Aorta (tissue), 5 donors: ENCODE data around the gene GPR27. TPM values are rescaled to one million over a fixed set of nuclear protein-coding genes. Genes with fewer than 3 reads are reported as not detected.

Experiments
- ATAC-seq: fragments of 200-7000 bp; cut with Tn5 transposase; one replicate; pipeline ENCODE4 v1.9.1; 2022; ENCODE audit warnings: moderate library complexity; ENCODE audit not compliant: low FRiP score
- DNase-seq, 2 donors: peaks; one replicate each; pipeline ENCODE4 v3.0.0-alpha.2; 2020
- H3K27ac ChIP-seq, 2 donors: one replicate each; pipeline ENCODE4 v1.5.1; 2013; ENCODE audit warnings: low read length in 2 of 2, mild to moderate bottlenecking in 2 of 2, moderate library complexity in 2 of 2, control low read depth in 1 of 2, inconsistent platforms in 1 of 2, low read depth in 1 of 2
- H3K27me3 ChIP-seq, 2 donors: one replicate each; pipeline ENCODE4 v1.6.1; 2013; ENCODE audit warnings: control low read depth in 1 of 2, low read length in 1 of 2, mild to moderate bottlenecking in 1 of 2, moderate library complexity in 1 of 2; ENCODE audit not compliant: insufficient read depth in 2 of 2, control insufficient read depth in 1 of 2
- H3K36me3 ChIP-seq, 2 donors: one replicate each; pipeline ENCODE4 v1.6.1; 2013; ENCODE audit warnings: control low read depth in 1 of 2, low read length in 1 of 2, mild to moderate bottlenecking in 1 of 2; ENCODE audit not compliant: insufficient read depth in 2 of 2, control insufficient read depth in 1 of 2
- H3K4me1 ChIP-seq, 2 donors: one replicate each; pipeline ENCODE4 v1.6.1; 2013; ENCODE audit warnings: low read length in 2 of 2, control low read depth in 1 of 2, mild to moderate bottlenecking in 1 of 2, moderate library complexity in 1 of 2; ENCODE audit not compliant: insufficient read depth in 2 of 2, control insufficient read depth in 1 of 2
- H3K4me3 ChIP-seq, 2 donors: one replicate each; pipeline ENCODE4 v1.5.1; 2013; ENCODE audit warnings: low read length in 2 of 2, control low read depth in 1 of 2, mild to moderate bottlenecking in 1 of 2
- H3K9me3 ChIP-seq: one replicate; pipeline ENCODE4 v1.6.1; 2013; ENCODE audit warnings: mild to moderate bottlenecking, low read length; ENCODE audit not compliant: control insufficient read depth
- WGBS, 2 donors: extraction: QIAGEN DNeasy Blood & Tissue Kit; methylation state at CpG; one replicate each; pipeline ENCODE4 v1.1.7; 2013; 5-methylcytosine and 5-hydroxymethylcytosine counted together
- intact Hi-C, 2 donors: fragments of 100-400 bp; cut with DNase I; formaldehyde crosslinking; loops; one replicate each; pipeline versions ENCODE4 v1.14.2 to v1.15.0; 2022
- polyA plus RNA-seq, 2 donors: library from polyadenylated mRNA; stranded (reverse); fragments of 200-250 nt; gene quantifications; one replicate each; pipeline ENCODE4 v1.2.3, GENCODE V29; 2013
- total RNA-seq, 2 donors: library from RNA; stranded (reverse); fragmentation: NEBNext Ultra II Directional; extraction: Animal tissue kit (Norgen Biotek cat#: 25700); gene quantifications; one replicate each; pipeline ENCODE4 v1.2.1, GENCODE V29; 2021
- donor health status: healthy with polysubstance abuse.
- donor health status: Bipolar disorder and iron deficiency.
- donor health status: DM: no; HTN: no; CAD: no.
- donor health status: DM: no; HTN: no; CAD: no.
- donor health status: DM: yes; HTN: yes; CAD: no.

GPR27 gene
- total and polyA plus RNA-seq, 4 donors, result 0.67 to 2.1 (median 1.6) TPM; not detected in 1

DNA sequence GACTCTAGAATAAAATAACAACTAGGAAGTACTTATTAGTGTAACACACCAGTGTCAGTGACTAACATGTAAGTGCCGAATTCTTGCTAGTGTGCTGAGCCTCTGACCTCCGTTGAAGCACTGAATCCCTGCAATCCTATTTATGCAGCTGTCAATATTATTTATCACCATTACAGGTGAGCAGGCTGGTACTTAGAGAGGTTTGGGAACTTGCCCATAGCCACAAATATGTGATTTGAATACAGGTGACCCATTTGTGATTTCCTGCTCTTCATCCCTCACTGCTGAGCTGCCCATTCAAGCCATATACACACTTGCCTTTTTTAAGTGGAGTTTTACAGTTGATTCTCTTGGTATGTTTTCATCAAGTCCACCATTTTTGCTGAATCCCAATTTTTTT lies 40.6 kb upstream of the GPR27 start:
- Histone ChIP-seq H3K36me3 (no peaks in the 10 kb centered on the region), H3K4me3 (no peak overlapping the region), H3K4me1 (no peaks in the 10 kb centered on the region), H3K27me3 (no peaks in the 10 kb centered on the region), H3K27ac (no peak overlapping the region), H3K9me3 (no peaks in the 10 kb centered on the region)
- ATAC-seq (no peak), DNase-seq (no peak)
- intact Hi-C loops, result loop anchor here in 1 of 2 donors (10.0 kb wide), 1 partner anchor 1372 kb away; no protein-coding TSS in a partner anchor
- 83 to 93% methylated on average over 2 of the region's 2 CpGs for WGBS, 2 donors

DNA sequence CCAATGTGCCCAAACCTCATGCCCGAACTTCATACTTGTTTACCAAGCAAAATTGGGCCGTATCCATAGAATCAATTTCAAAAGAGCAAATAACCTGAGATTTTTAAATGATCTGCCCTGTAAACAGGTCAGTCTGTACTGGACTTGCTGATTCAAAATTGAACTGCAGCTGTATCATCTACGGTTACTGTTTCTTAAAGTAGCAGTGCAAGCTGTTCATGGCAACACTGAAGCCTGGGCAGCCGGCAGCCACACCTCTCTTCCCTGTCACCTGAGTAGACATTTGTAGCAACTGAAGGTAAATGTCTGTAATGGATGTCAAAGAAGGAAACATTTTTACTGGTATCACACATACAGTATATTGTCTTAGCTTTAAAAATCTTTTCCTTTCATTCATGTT lies 39.1 kb upstream of the GPR27 start:
- intact Hi-C loops, result loop anchor here in 1 of 2 donors (10.0 kb wide), 1 partner anchor 1370 kb away; no protein-coding TSS in a partner anchor
- H3K4me1 ChIP-seq, result no peaks in the 10 kb centered on the region

DNA sequence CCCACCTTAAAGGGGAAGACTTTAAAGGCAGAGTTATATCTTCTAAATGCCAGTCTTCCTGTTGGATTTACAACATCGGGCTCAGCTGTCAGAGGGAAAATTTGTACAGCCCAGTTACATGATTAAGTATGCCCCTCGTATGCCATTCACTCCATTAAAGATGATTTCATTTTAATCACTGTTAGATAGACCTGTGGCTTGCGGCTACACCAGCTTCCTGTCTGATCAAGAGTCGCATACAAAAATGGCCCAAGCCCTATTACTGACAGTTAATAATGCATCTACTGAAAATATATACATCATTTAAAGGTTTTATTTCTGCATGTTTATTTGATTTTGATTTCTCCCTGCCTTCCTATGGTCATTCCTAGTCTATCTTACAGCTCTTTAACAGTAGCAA lies 35.6 kb upstream of the GPR27 start:
- H3K4me3 ChIP-seq, result no peak overlapping the region
- intact Hi-C loops, result loop anchor here in 1 of 2 donors (10.0 kb wide), 1 partner anchor 1367 kb away; no protein-coding TSS in a partner anchor

More for the DNA sequence above, 39.1 kb upstream of the GPR27 start:
- H3K27ac ChIP-seq, result no peak overlapping the region
- DNase-seq (no peak), ATAC-seq (no peak)
- no peak overlapping the region for H3K4me3 ChIP-seq
- H3K27me3 ChIP-seq, result no peaks in the 10 kb centered on the region
- H3K9me3 ChIP-seq, result no peaks in the 10 kb centered on the region
- WGBS, 2 donors, result 91% methylated on average over 4 of the region's 4 CpGs
- H3K36me3 ChIP-seq, result no peaks in the 10 kb centered on the region

DNA sequence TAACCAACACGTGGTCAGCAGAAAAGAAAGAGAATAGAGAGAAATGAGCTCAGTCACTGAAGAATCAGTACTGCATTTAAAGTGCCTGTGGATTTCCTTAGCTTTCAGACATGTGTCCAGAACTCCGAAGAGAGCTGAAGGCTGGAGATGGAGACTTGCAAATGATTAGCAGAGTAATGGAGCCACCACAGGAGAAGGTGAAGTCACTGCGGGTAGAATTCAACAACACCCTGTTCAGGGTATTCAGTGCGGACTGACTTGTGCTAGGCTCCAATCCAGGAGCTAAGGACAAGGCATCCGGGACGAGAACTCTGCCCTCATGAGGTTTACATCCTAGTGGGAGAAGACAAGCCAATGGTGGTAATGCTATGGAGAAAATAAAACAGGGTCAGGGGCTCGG lies 32.7 kb upstream of the GPR27 start:
- ATAC-seq, result no peak
- no peaks in the 10 kb centered on the region for H3K36me3 ChIP-seq
- DNase-seq, result no peak
- H3K4me1 ChIP-seq, result no peaks in the 10 kb centered on the region
- WGBS, 2 donors, result 94 to 95% methylated on average over 7 of the region's 7 CpGs
- H3K27ac ChIP-seq, result no peak overlapping the region
- H3K4me3 ChIP-seq, result no peak overlapping the region
- intact Hi-C loops, result loop anchor here in 1 of 2 donors (10.0 kb wide), 2 partner anchors 1124 to 1364 kb away; partner anchors contain the start of gene SHQ1
- no peaks in the 10 kb centered on the region for H3K27me3 ChIP-seq
- no peaks in the 10 kb centered on the region for H3K9me3 ChIP-seq

More for the DNA sequence above, 35.6 kb upstream of the GPR27 start:
- H3K9me3 ChIP-seq, result no peaks in the 10 kb centered on the region
- no peak overlapping the region for H3K27ac ChIP-seq
- H3K27me3 ChIP-seq, result no peaks in the 10 kb centered on the region
- no peak for ATAC-seq
- H3K36me3 ChIP-seq, result no peaks in the 10 kb centered on the region
- DNase-seq, result no peak
- no peaks in the 10 kb centered on the region for H3K4me1 ChIP-seq
- 92 to 96% methylated on average over 4 of the region's 4 CpGs for WGBS, 2 donors

DNA sequence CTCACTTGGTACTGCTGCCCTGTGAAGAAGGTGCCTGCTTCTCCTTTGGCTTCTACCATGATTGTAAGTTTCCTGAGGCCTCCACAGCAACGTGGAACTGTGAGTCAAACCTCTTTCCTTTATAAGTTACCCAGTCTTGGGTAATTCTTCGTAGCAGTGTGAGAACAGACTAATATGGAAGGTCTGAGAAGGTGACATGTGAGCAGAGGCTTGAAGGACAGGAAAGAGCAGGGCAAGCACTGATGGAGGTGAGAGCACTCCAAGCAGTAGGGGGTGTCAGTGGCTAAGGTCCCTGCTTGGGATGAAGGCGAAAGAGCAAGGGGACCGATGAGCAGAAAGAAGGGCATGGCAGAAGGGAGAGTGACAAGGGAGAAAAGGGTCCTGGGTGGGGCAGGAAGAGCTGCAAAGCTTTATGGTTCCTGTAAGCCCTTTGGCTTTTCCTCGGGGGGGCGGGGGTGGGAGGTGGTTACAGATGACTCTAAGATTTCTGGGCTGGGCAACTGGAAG lies 32.0 kb upstream of the GPR27 start:
- no peak overlapping the region for H3K4me3 ChIP-seq
- H3K27me3 ChIP-seq, result no peaks in the 10 kb centered on the region
- no peaks in the 10 kb centered on the region for H3K9me3 ChIP-seq
- no peaks in the 10 kb centered on the region for H3K36me3 ChIP-seq
- ATAC-seq (no peak), DNase-seq (no peak)
- intact Hi-C loops, result loop anchor here in 1 of 2 donors (10.0 kb wide), 2 partner anchors 1123 to 1363 kb away; partner anchors contain the start of gene SHQ1
- no peak overlapping the region for H3K27ac ChIP-seq
- WGBS, 2 donors, result 94 to 95% methylated on average over 6 of the region's 6 CpGs
- no peaks in the 10 kb centered on the region for H3K4me1 ChIP-seq

DNA sequence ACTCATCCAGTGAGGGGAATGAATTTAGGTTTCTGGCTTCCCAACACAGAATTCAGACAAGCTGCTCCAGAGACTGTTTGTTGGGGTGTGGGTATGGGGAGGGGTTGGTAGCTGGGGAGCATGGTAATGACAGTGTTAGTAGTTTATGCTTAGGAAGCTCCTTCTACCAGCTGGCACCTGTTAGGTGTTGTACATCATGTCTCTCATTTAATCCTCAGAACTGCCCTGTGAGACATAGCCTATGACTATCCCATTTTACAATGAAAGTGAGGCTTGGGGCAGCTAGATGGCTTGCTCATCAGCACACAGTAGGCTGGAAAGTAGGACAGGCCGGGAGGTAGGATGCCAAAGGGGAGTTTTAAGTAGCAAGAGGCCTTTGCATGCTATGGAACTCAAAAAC lies 31.0 kb upstream of the GPR27 start:
- H3K27me3 ChIP-seq, result no peaks in the 10 kb centered on the region
- 96% methylated on average over 1 of the region's 1 CpG for WGBS, 2 donors
- intact Hi-C loops, result loop anchor here in 1 of 2 donors (10.0 kb wide), 2 partner anchors 1122 to 1362 kb away; partner anchors contain the start of gene SHQ1
- H3K36me3 ChIP-seq, result no peaks in the 10 kb centered on the region
- no peak for ATAC-seq
- H3K27ac ChIP-seq, result no peak overlapping the region
- H3K4me1 ChIP-seq, result no peaks in the 10 kb centered on the region
- H3K4me3 ChIP-seq, result no peak overlapping the region
- no peak for DNase-seq
- no peaks in the 10 kb centered on the region for H3K9me3 ChIP-seq

DNA sequence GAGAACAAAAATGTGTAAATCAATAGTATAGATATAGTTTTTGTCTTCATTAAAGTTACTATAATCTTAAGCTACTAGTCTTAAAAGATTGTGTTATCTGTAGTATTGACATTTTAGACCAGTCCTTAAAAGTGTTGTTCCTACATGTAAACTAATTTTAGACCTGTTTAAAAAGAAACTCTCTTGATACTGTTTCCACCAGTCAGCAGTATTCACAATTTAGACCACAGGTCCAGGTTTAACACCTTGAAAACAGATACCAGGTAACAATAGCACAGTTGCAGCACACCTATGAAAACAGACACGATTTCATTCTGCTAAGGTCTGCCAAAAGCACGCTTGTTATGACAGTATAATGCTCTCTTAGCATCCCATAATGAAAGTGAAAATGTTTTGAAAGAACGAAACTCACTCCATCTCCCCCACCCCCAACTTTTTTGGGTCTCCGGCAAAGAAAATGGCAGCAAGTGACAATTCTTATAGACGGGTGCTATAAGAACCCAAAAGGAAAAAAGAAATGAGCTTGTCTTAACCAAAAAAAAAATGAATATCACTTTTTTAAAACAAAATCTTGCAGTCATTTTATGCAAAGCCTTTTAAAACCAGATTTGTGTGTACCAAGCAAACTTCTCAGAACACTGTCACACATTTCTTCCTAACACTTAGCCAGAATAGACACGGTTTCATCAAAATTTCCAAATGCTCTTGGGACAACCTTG lies 30.0 kb upstream of the GPR27 start:
- DNase-seq (no peak), ATAC-seq (no peak)
- WGBS, 2 donors, result 86 to 87% methylated on average over 6 of the region's 6 CpGs
- Histone ChIP-seq H3K27me3 (no peaks in the 10 kb centered on the region), H3K27ac (no peak overlapping the region), H3K4me1 (no peaks in the 10 kb centered on the region), H3K4me3 (no peak overlapping the region), H3K9me3 (no peaks in the 10 kb centered on the region), H3K36me3 (no peaks in the 10 kb centered on the region)
- intact Hi-C loops, result loop anchor here in 1 of 2 donors (10.0 kb wide), 2 partner anchors 1121 to 1361 kb away; partner anchors contain the start of gene SHQ1

DNA sequence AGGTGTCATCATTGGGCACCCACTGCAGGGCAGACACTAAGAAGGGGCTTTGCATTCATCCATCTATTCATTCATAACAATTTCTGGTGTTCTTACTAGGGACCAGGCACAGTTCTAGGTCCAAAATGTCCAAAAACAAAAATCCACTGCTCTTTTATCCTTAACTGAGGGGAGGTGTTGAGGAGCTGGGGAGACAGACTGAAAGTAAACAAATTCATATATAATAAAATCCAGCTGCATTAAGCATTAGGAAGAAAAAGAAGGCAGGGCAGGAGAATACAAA lies 29.5 kb upstream of the GPR27 start:
- Histone ChIP-seq H3K9me3 (no peaks in the 10 kb centered on the region), H3K4me1 (no peaks in the 10 kb centered on the region), H3K4me3 (peak overlapping the region; percentile 93 to 97), H3K36me3 (no peaks in the 10 kb centered on the region), H3K27ac (no peak overlapping the region), H3K27me3 (no peaks in the 10 kb centered on the region)
- DNase-seq (no peak), ATAC-seq (no peak)
- intact Hi-C loops, result loop anchor here in 1 of 2 donors (10.0 kb wide), 2 partner anchors 1121 to 1361 kb away; partner anchors contain the start of gene SHQ1
